Stimulated activated CD4-positive, alpha-beta T cell treated with anti-CD3 and anti-CD28 coated beads, Interleukin-2, amount 100 ng/mL, for 4 hours (primary cell): ENCODE data around the gene SFI1.

Experiments
- DNase-seq: peaks from one replicate; pipeline ENCODE4 v3.0.0-alpha.2; 2020; ENCODE audit warnings: low read depth

The SFI1 gene

GRCh38 chr22:31595271-31595670 lies 98.9 kb downstream of the SFI1 start:
- DNase-seq, result no peak

GRCh38 chr22:31602259-31602952 lies 106.1 kb downstream of the SFI1 start:
- no peak for DNase-seq

GRCh38 chr22:31603081-31603525 lies 106.8 kb downstream of the SFI1 start:
- no peak for DNase-seq

GRCh38 chr22:31603574-31603973 lies 107.2 kb downstream of the SFI1 start:
- no peak for DNase-seq

GRCh38 chr22:31604137-31604705 lies 107.9 kb downstream of the SFI1 start:
- no peak for DNase-seq

- no peak for DNase-seq
Measured at GRCh38 chr22:31604746-31605705, 108.7 kb downstream of the SFI1 start.

- DNase-seq, result no peak
Measured at GRCh38 chr22:31605851-31606585, 109.7 kb downstream of the SFI1 start.

GRCh38 chr22:31607696-31608095 lies 111.4 kb downstream of the SFI1 start:
- DNase-seq, result no peak

GRCh38 chr22:31609716-31610115 lies 113.4 kb downstream of the SFI1 start:
- no peak for DNase-seq

- DNase-seq, result no peak
Measured at GRCh38 chr22:31610611-31611010, 114.3 kb downstream of the SFI1 start.

- DNase-seq, result no peak
Measured at GRCh38 chr22:31611061-31611760, 114.9 kb downstream of the SFI1 start.

- DNase-seq, result no peak
Measured at GRCh38 chr22:31612891-31613285, 116.6 kb downstream of the SFI1 start.

GRCh38 chr22:31613286-31613903 lies 117.1 kb downstream of the SFI1 start:
- DNase-seq, result no peak

- DNase-seq, result no peak
Measured at GRCh38 chr22:31613904-31614296, 117.6 kb downstream of the SFI1 start.

GRCh38 chr22:31614781-31615490 lies 118.6 kb downstream of the SFI1 start:
- no peak for DNase-seq

- no peak for DNase-seq
Measured at GRCh38 chr22:31615491-31615860, 119.1 kb downstream of the SFI1 start.

GRCh38 chr22:31615940-31616314 lies 119.6 kb downstream of the SFI1 start:
- no peak for DNase-seq

GRCh38 chr22:31616315-31616980 lies 120.1 kb downstream of the SFI1 start:
- peak; percentile 22 for DNase-seq

- DNase-seq, result no peak
Measured at GRCh38 chr22:31618057-31618456, 121.7 kb downstream of the SFI1 start.
